HCT116 (cell line): Measurements from ENCODE around the gene YWHAG. TPM values are rescaled to one million over a fixed set of nuclear protein-coding genes. Genes with fewer than 3 reads are reported as not detected.

Experiments
- ATAC-seq: fragments of 200-7000 bp; cut with Tn5 transposase; 2 replicates; pipeline ENCODE4 v1.9.1; 2020; ENCODE audit warnings: mild to moderate bottlenecking, moderate library complexity
- BruUV-seq: library from RNA; stranded (reverse); fragments of 400-500 nt; replicated peaks from 2 replicates; lab custom pipeline; 2021; lab: Mats Ljungman, UMichigan
- CTCF ChIA-PET: fragments of 300-600 bp; sonication (Branson Sonifier 250); formaldehyde crosslinking; loops from one replicate; lab custom pipeline; 2021; ENCODE audit warnings: antibody characterized with exemption; lab: Charles Lee
- POLR2A ChIA-PET: fragments of 300-600, 350-600 bp; sonication (Branson Sonifier 250); formaldehyde crosslinking; loops from one replicate; lab custom pipeline; 2021; ENCODE audit warnings: antibody characterized with exemption; lab: Charles Lee
- RAD21 ChIA-PET, 2 experiments: fragments of 300-600 bp; sonication (Branson Sonifier 250); formaldehyde crosslinking; loops; one replicate each; lab custom pipeline; 2023; ENCODE audit warnings: low total read pairs in 2 of 2; ENCODE audit not compliant: uncharacterized antibody in 2 of 2, unreplicated experiment in 2 of 2, low non-redundant PET in 1 of 2; lab: Charles Lee
- DNase-seq: peaks from one replicate; pipeline ENCODE4 v3.0.0-alpha.2; 2010; ENCODE audit warnings: low read depth, low spot score
- H2AFZ ChIP-seq: fragments of 200-600 bp; shearing (Covaris generic), sonication (generic); 2 replicates; pipeline ENCODE4 v1.6.1; 2017; ENCODE audit warnings: low read depth, mixed run types, mixed read lengths, antibody characterized with exemption, low read length; ENCODE audit not compliant: poor library complexity, severe bottlenecking
- H3K27ac ChIP-seq: 2 replicates; pipeline ENCODE4 v1.5.1; 2012; ENCODE audit warnings: low read depth, low read length
- H3K27me3 ChIP-seq: fragments of 200-600 bp; sonication (generic); 2 replicates; pipeline ENCODE4 v1.6.1; 2016; ENCODE audit warnings: mixed run types, low read length, mixed read lengths; ENCODE audit not compliant: insufficient read depth
- H3K36me3 ChIP-seq, 2 experiments: fragments of 200-500 bp in 1 of 2; fragments of 200-600 bp in 1 of 2; sonication (Bioruptor generic) in 1 of 2; sonication (generic) in 1 of 2; 2 replicates each; pipeline versions ENCODE4 v1.5.1 to v1.6.1; 2014 to 2016; ENCODE audit warnings: low read length in 2 of 2, inconsistent platforms in 1 of 2, mixed read lengths in 1 of 2, mixed run types in 1 of 2; ENCODE audit not compliant: insufficient read depth in 2 of 2, control insufficient read depth in 1 of 2
- H3K4me1 ChIP-seq, 2 experiments: fragments of 200-600 bp in 1 of 2; sonication (generic) in 1 of 2; 2 replicates each; pipeline versions ENCODE4 v1.5.1 to v1.6.1; 2012 to 2017; ENCODE audit warnings: low read length in 2 of 2, inconsistent platforms in 1 of 2, mild to moderate bottlenecking in 1 of 2, mixed read lengths in 1 of 2, mixed run types in 1 of 2, moderate library complexity in 1 of 2; ENCODE audit not compliant: insufficient read depth in 2 of 2, control insufficient read depth in 1 of 2
- H3K4me2 ChIP-seq: fragments of 200-600 bp; sonication (generic); 2 replicates; pipeline ENCODE4 v1.6.1; 2017; ENCODE audit warnings: mixed run types, low read length, mixed read lengths
- H3K4me3 ChIP-seq, 2 experiments: fragments of 200-600 bp in 1 of 2; sonication (generic) in 1 of 2; replicated peaks in 1 of 2; 2 replicates each; pipeline ENCODE4 v1.5.1; 2011 to 2016; ENCODE audit warnings: low read length in 2 of 2, control low read depth in 1 of 2, low read depth in 1 of 2, mild to moderate bottlenecking in 1 of 2, mixed read lengths in 1 of 2, mixed run types in 1 of 2
- H3K79me2 ChIP-seq: fragments of 200-600 bp; sonication (generic); 2 replicates; pipeline ENCODE4 v1.6.1; 2017; ENCODE audit warnings: mild to moderate bottlenecking, mixed run types, low read length, moderate library complexity, mixed read lengths; ENCODE audit not compliant: insufficient read depth
- H3K9ac ChIP-seq: fragments of 200-600 bp; sonication (generic); 2 replicates; pipeline ENCODE4 v1.6.1; 2016; ENCODE audit warnings: low read length, mixed read lengths
- H3K9me2 ChIP-seq: fragments of 200-600 bp; sonication (generic), shearing (Covaris generic); 2 replicates; pipeline ENCODE4 v1.6.1; 2017; ENCODE audit warnings: mixed run types, mild to moderate bottlenecking, moderate library complexity; ENCODE audit not compliant: insufficient read depth
- H3K9me3 ChIP-seq, 2 experiments: fragments of 200-500 bp in 1 of 2; fragments of 200-600 bp in 1 of 2; sonication (Bioruptor generic) in 1 of 2; sonication (generic) in 1 of 2; 2 replicates each; pipeline ENCODE4 v1.6.1; 2014 to 2017; ENCODE audit warnings: low read length in 2 of 2, mixed read lengths in 2 of 2, inconsistent platforms in 1 of 2, low read depth in 1 of 2, mild to moderate bottlenecking in 1 of 2, mixed run types in 1 of 2, moderate library complexity in 1 of 2; ENCODE audit not compliant: control insufficient read depth in 1 of 2, insufficient read depth in 1 of 2
- H4K20me1 ChIP-seq: fragments of 200-600 bp; sonication (generic), shearing (Covaris generic); 2 replicates; pipeline ENCODE4 v1.6.1; 2017; ENCODE audit warnings: mixed run types, mild to moderate bottlenecking, moderate library complexity; ENCODE audit not compliant: insufficient read depth
- ATF3 ChIP-seq: IDR thresholded peaks from 2 replicates; pipeline ENCODE4 v1.6.1; 2012
- CBX3 ChIP-seq: IDR thresholded peaks from 2 replicates; pipeline ENCODE4 v1.6.1; 2012; ENCODE audit warnings: low read depth
- CEBPB ChIP-seq: IDR thresholded peaks from 2 replicates; pipeline ENCODE4 v1.6.1; 2012; ENCODE audit warnings: low read depth
- CTCF ChIP-seq, 3 experiments: fragments of 200-600 bp in 1 of 3; sonication (generic) in 1 of 3; IDR thresholded peaks in 2 of 3; conservative IDR thresholded peaks in 1 of 3; 2 replicates each; pipeline ENCODE4 v1.5.1; 2012 to 2017; ENCODE audit warnings: low read depth in 2 of 3, low read length in 2 of 3, antibody characterized with exemption in 1 of 3, borderline replicate concordance in 1 of 3, control low read depth in 1 of 3, mild to moderate bottlenecking in 1 of 3, mixed read lengths in 1 of 3, mixed run types in 1 of 3, moderate library complexity in 1 of 3; ENCODE audit not compliant: insufficient read depth in 1 of 3
- EGR1 ChIP-seq: IDR thresholded peaks from 2 replicates; pipeline ENCODE4 v1.6.1; 2012; ENCODE audit warnings: low read depth
- ELF1 ChIP-seq: IDR thresholded peaks from 2 replicates; pipeline ENCODE4 v1.6.1; 2012; ENCODE audit warnings: low read depth, borderline replicate concordance
- EZH2phosphoT487 ChIP-seq: fragments of 200-600 bp; IDR thresholded peaks from 2 replicates; pipeline ENCODE4 v1.6.1; 2018; ENCODE audit warnings: antibody characterized with exemption, borderline replicate concordance
- FOSL1 ChIP-seq: IDR thresholded peaks from 2 replicates; pipeline ENCODE4 v1.6.1; 2012; ENCODE audit warnings: low read depth
- JUND ChIP-seq: IDR thresholded peaks from 2 replicates; pipeline ENCODE4 v1.6.1; 2012
- POLR2A ChIP-seq: IDR thresholded peaks from 2 replicates; pipeline ENCODE4 v1.7.0; 2011; ENCODE audit warnings: borderline replicate concordance; ENCODE audit not compliant: insufficient read depth, insufficient read length; ENCODE audit errors: extremely low read depth
- RAD21 ChIP-seq: IDR thresholded peaks from 2 replicates; pipeline ENCODE4 v1.6.1; 2012; ENCODE audit warnings: low read depth, mild to moderate bottlenecking
- REST ChIP-seq: IDR thresholded peaks from 2 replicates; pipeline ENCODE4 v1.6.1; 2012; ENCODE audit warnings: low read depth
- SIN3A ChIP-seq: IDR thresholded peaks from 2 replicates; pipeline ENCODE4 v1.6.1; 2012; ENCODE audit warnings: low read depth
- SRF ChIP-seq: IDR thresholded peaks from 2 replicates; pipeline ENCODE4 v1.6.1; 2012; ENCODE audit warnings: low read depth
- TCF7L2 ChIP-seq: IDR thresholded peaks from 2 replicates; pipeline ENCODE4 v1.7.0; 2011; ENCODE audit warnings: borderline replicate concordance, inconsistent platforms; ENCODE audit not compliant: insufficient read depth, insufficient read length; ENCODE audit errors: extremely low read depth
- YY1 ChIP-seq: IDR thresholded peaks from 2 replicates; pipeline ENCODE4 v1.6.1; 2011; ENCODE audit warnings: low read length, low read depth, moderate library complexity, mild to moderate bottlenecking; ENCODE audit not compliant: insufficient replicate concordance; ENCODE audit errors: extremely low read depth
- ZBTB33 ChIP-seq: IDR thresholded peaks from 2 replicates; pipeline ENCODE4 v1.6.1; 2011; ENCODE audit warnings: mild to moderate bottlenecking, low read length, moderate library complexity; ENCODE audit not compliant: insufficient replicate concordance; ENCODE audit errors: extremely low read depth
- intact Hi-C: fragments of 100-400 bp; cut with micrococcal nuclease; formaldehyde crosslinking; loops from 2 replicates; pipeline ENCODE4 v1.10.0; 2022
- total RNA-seq: library from RNA; stranded (reverse); gene quantifications from one replicate; pipeline ENCODE4 v1.2.1, GENCODE V29; 2021; ENCODE audit not compliant: unreplicated experiment

Gene YWHAG
- total RNA-seq, 1 experiment from 2014 or later, result 170 TPM

- Histone ChIP-seq H3K4me1 (peaks cover 77 to 93% of the 10 kb centered on the region in 2 experiments), H3K36me3 (no peaks in the 10 kb centered on the region), H3K9me2 (no peaks in the 10 kb centered on the region), H3K9ac (peak overlapping the region; percentile 36), H4K20me1 (no peaks in the 10 kb centered on the region), H3K4me3 (peak overlapping the region in 1 of 2 experiments; percentile 13; a peak in 1 of 4 replicates), H3K4me2 (peak overlapping the region; percentile 66), H2AFZ (peak overlapping the region; percentile 78), H3K27me3 (no peaks in the 10 kb centered on the region), H3K9me3 (no peaks in the 10 kb centered on the region), H3K79me2 (no peaks in the 10 kb centered on the region), H3K27ac (peak overlapping the region; percentile 38)
- intact Hi-C loops, result no loop called here
- ChIA-PET RAD21 (interaction anchor here in 1 of 2 experiments (0.6 kb wide), 1 partner anchor 98 kb away, joined by 3 read pairs; no protein-coding TSS in a partner anchor), CTCF (interaction anchor here (0.7 to 2.5 kb wide), 2 partner anchors 17 to 18 kb away, joined by 4 to 5 read pairs; no protein-coding TSS in a partner anchor), POLR2A (interaction anchor here (0.9 to 1.2 kb wide), 2 partner anchors 17 kb away, joined by 3 to 4 read pairs; no protein-coding TSS in a partner anchor)
- no peak for ATAC-seq
- BruUV-seq, result no TSS peak
- DNase-seq, result no peak
- TF ChIP-seq POLR2A, result no peak
- no peak for TF ChIP-seq ZBTB33
- TF ChIP-seq REST, result no peak
- no peak for TF ChIP-seq ELF1
- no peak for TF ChIP-seq EGR1
- TF ChIP-seq CTCF (IDR thresholded peaks at IDR 0.05 in 2 of 3, conservative IDR thresholded peaks at IDR 0.05 in 1 of 3; ENCODE audit: borderline replicate concordance in 1 of 3, insufficient read depth in 1 of 3, low read depth in 2 of 3, low read length in 2 of 3), result no peak
- no peak for TF ChIP-seq SIN3A
- TF ChIP-seq YY1, result no peak
- no peak for TF ChIP-seq CBX3
- TF ChIP-seq EZH2phosphoT487, result no peak
- TF ChIP-seq SRF, result no peak
- no peak for TF ChIP-seq CEBPB
- TF ChIP-seq RAD21, result no peak
- no peak for TF ChIP-seq TCF7L2
- no peak for TF ChIP-seq FOSL1
- no peak for TF ChIP-seq ATF3
- TF ChIP-seq JUND, result no peak
These were observed 61.7 kb downstream of the YWHAG start for GRCh38 chr7:76296743-76297740.
